ENCODE measurements around the gene HPD.

HPD gene

GRCh38 chr12:121806546-121807423, 51.9 kb downstream of the HPD start:
- peaks cover 57 to 66% of the 10 kb centered on the region in 2 experiments for H3K4me1 ChIP-seq (ENCODE audit: control insufficient read depth in 1 of 2, insufficient read depth in 1 of 2, low read depth in 1 of 2, low read length in 1 of 2)
- H3K36me3 ChIP-seq: peaks cover 50% of the 10 kb centered on the region
- H3K27ac ChIP-seq: peak overlapping the region; percentile 100

GRCh38 chr12:121806009-121806545, 52.6 kb downstream of the HPD start:
- H3K36me3 ChIP-seq: peaks cover 43% of the 10 kb centered on the region
- H3K4me1 ChIP-seq (ENCODE audit: control insufficient read depth in 1 of 2, insufficient read depth in 1 of 2, low read depth in 1 of 2, low read length in 1 of 2): peaks cover 52 to 66% of the 10 kb centered on the region in 2 experiments
- peak overlapping the region; percentile 84 for H3K4me3 ChIP-seq (ENCODE audit: low read depth in 1 of 2, low read length in 1 of 2)

More at GRCh38 chr12:121806546-121807423, 51.9 kb downstream of the HPD start:
- Histone ChIP-seq H3K4me3 (ENCODE audit: low read depth in 1 of 2, low read length in 1 of 2) (peak overlapping the region; percentile 84), H3K27me3 (no peaks in the 10 kb centered on the region), H3K9me3 (no peaks in the 10 kb centered on the region)
- TF ChIP-seq CTCF (IDR thresholded peaks at IDR 0.05): no peak

GRCh38 chr12:121805171-121806008, 53.3 kb downstream of the HPD start:
- H3K4me1 ChIP-seq (ENCODE audit: control insufficient read depth in 1 of 2, insufficient read depth in 1 of 2, low read depth in 1 of 2, low read length in 1 of 2): peaks cover 49 to 61% of the 10 kb centered on the region in 2 experiments
- H3K36me3 ChIP-seq: peaks cover 36% of the 10 kb centered on the region
- no peak for TF ChIP-seq CTCF (IDR thresholded peaks at IDR 0.05)
- H3K9me3 ChIP-seq: no peaks in the 10 kb centered on the region
- peak overlapping the region; percentile 100 for H3K27ac ChIP-seq
- H3K27me3 ChIP-seq: no peaks in the 10 kb centered on the region
- peak overlapping the region; percentile 84 for H3K4me3 ChIP-seq (ENCODE audit: low read depth in 1 of 2, low read length in 1 of 2)

More at GRCh38 chr12:121806009-121806545, 52.6 kb downstream of the HPD start:
- Histone ChIP-seq H3K27ac (peak overlapping the region; percentile 100), H3K27me3 (no peaks in the 10 kb centered on the region), H3K9me3 (no peaks in the 10 kb centered on the region)
- peak; percentile 16 for TF ChIP-seq CTCF (IDR thresholded peaks at IDR 0.05)

GRCh38 chr12:121804417-121805111, 54.1 kb downstream of the HPD start:
- no peak for TF ChIP-seq CTCF (IDR thresholded peaks at IDR 0.05)
- Histone ChIP-seq H3K4me1 (ENCODE audit: control insufficient read depth in 1 of 2, insufficient read depth in 1 of 2, low read depth in 1 of 2, low read length in 1 of 2) (peaks cover 50 to 58% of the 10 kb centered on the region in 2 experiments), H3K27me3 (no peaks in the 10 kb centered on the region), H3K27ac (peak overlapping the region; percentile 100), H3K4me3 (ENCODE audit: low read depth in 1 of 2, low read length in 1 of 2) (peak overlapping the region; percentile 84), H3K36me3 (peaks cover 28% of the 10 kb centered on the region), H3K9me3 (no peaks in the 10 kb centered on the region)
